IPS-20b (cell line): ENCODE data around the gene DOCK8.
A peak's percentile ranks its signal among the peaks of the same experiment; 100 is the strongest.

Experiments used
- H3K27ac ChIP-seq: one replicate; pipeline ENCODE4 v1.5.1; 2013; ENCODE audit warnings: low read length
- H3K27me3 ChIP-seq: 2 replicates; pipeline ENCODE4 v1.6.1; 2013; ENCODE audit warnings: mild to moderate bottlenecking, low read length, inconsistent platforms; ENCODE audit not compliant: insufficient read depth
- H3K36me3 ChIP-seq: 2 replicates; pipeline ENCODE4 v1.6.1; 2013; ENCODE audit warnings: low read depth, mild to moderate bottlenecking, inconsistent platforms, low read length, moderate library complexity; ENCODE audit not compliant: insufficient read depth
- H3K4me1 ChIP-seq: 2 replicates; pipeline ENCODE4 v1.6.1; 2013; ENCODE audit warnings: mild to moderate bottlenecking, control low read depth, inconsistent platforms, low read length, moderate library complexity; ENCODE audit not compliant: insufficient read depth
- H3K4me3 ChIP-seq: 2 replicates; pipeline ENCODE4 v1.5.1; 2013; ENCODE audit warnings: mild to moderate bottlenecking, low read length, inconsistent platforms
- H3K9ac ChIP-seq: 2 replicates; pipeline ENCODE4 v1.6.1; 2013; ENCODE audit warnings: low read depth, mild to moderate bottlenecking, inconsistent platforms, low read length, moderate library complexity
- H3K9me3 ChIP-seq: 2 replicates; pipeline ENCODE4 v1.6.1; 2013; ENCODE audit warnings: mild to moderate bottlenecking, low read depth, low read length, inconsistent platforms; ENCODE audit not compliant: insufficient read depth

The DOCK8 gene

GRCh38 chr9:303502-303901 is 88.8 kb downstream of the DOCK8 start:
- H3K9me3 ChIP-seq: no peaks in the 10 kb centered on the region
- H3K36me3 ChIP-seq: no peaks in the 10 kb centered on the region
- H3K4me1 ChIP-seq: peaks cover 7% of the 10 kb centered on the region; the same call in 1 of the 2 replicates
- H3K27me3 ChIP-seq: no peaks in the 10 kb centered on the region
- no peak overlapping the region for H3K9ac ChIP-seq
- no peak overlapping the region for H3K4me3 ChIP-seq
- no peak overlapping the region for H3K27ac ChIP-seq

DNA sequence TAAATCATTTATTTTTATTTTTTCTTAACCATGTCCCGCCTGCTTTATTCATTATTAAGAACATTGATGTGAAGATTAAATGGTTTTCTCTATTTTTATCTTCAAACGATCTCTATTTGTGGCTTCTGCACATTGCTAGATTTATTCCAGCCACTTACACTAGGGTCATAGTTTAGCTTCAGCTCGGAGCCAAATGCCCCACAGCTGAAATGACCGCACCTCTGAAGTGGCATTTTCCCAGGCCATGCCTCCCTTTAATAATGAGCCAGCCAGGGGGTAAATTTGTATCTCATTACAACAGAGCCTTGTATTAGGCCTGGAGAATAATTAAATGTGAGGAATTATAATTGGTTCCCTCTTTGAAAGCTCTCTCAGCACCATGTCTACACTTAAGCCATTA is 89.4 kb downstream of the DOCK8 start:
- Histone ChIP-seq H3K27me3 (no peaks in the 10 kb centered on the region), H3K9ac (no peak overlapping the region), H3K9me3 (no peaks in the 10 kb centered on the region), H3K36me3 (no peaks in the 10 kb centered on the region), H3K4me1 (peaks cover 7% of the 10 kb centered on the region; the same call in 1 of the 2 replicates), H3K27ac (no peak overlapping the region), H3K4me3 (no peak overlapping the region)

GRCh38 chr9:304519-305185 is 90.0 kb downstream of the DOCK8 start:
- Histone ChIP-seq H3K9ac (no peak overlapping the region), H3K27ac (no peak overlapping the region), H3K27me3 (no peaks in the 10 kb centered on the region), H3K9me3 (no peaks in the 10 kb centered on the region), H3K4me1 (peaks cover 7% of the 10 kb centered on the region; the same call in 1 of the 2 replicates), H3K4me3 (no peak overlapping the region), H3K36me3 (no peaks in the 10 kb centered on the region)

DNA sequence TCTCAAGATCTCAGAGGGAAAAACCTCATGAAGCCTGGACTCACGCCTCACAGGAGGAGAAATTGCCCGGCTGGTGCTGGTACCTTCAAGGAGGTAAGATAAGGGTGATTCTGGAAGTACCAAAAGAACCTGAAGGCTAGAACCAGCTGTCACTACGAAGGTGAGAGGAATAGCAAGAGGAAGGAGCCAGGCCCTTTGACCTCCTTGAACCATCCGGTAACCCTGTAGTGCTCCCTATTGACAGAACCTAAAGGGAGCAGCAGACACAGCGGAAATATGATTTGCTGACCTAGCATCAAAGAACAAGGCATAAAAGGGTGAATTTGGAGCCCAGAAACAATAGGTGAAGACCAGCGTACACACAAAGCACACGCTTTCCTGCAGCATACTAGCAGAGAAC is 92.2 kb downstream of the DOCK8 start:
- Histone ChIP-seq H3K36me3 (no peaks in the 10 kb centered on the region), H3K9ac (no peak overlapping the region), H3K27me3 (no peaks in the 10 kb centered on the region), H3K27ac (no peak overlapping the region), H3K9me3 (no peaks in the 10 kb centered on the region), H3K4me3 (no peak overlapping the region), H3K4me1 (peaks cover 7% of the 10 kb centered on the region; the same call in 1 of the 2 replicates)

DNA sequence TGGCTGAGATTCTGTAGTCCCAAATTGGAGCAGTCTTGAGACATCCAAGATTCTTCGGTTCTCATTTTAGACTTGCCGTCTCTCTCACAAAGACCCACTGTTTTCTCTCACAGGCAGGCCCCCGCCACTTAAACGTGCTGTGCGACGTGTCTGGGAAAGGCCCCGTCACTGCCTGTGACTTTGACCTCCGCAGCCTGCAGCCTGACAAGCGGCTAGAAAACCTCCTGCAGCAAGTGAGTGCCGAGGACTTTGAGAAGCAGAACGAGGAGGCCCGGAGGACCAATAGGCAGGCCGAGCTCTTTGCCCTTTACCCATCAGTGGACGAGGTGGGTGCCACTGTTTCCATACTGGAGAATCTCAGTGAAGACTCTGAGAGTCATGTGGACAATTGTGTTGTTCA is 97.2 kb downstream of the DOCK8 start:
- Histone ChIP-seq H3K4me1 (peaks cover 3% of the 10 kb centered on the region; the same call in 1 of the 2 replicates), H3K36me3 (no peaks in the 10 kb centered on the region), H3K27ac (no peak overlapping the region)

DNA sequence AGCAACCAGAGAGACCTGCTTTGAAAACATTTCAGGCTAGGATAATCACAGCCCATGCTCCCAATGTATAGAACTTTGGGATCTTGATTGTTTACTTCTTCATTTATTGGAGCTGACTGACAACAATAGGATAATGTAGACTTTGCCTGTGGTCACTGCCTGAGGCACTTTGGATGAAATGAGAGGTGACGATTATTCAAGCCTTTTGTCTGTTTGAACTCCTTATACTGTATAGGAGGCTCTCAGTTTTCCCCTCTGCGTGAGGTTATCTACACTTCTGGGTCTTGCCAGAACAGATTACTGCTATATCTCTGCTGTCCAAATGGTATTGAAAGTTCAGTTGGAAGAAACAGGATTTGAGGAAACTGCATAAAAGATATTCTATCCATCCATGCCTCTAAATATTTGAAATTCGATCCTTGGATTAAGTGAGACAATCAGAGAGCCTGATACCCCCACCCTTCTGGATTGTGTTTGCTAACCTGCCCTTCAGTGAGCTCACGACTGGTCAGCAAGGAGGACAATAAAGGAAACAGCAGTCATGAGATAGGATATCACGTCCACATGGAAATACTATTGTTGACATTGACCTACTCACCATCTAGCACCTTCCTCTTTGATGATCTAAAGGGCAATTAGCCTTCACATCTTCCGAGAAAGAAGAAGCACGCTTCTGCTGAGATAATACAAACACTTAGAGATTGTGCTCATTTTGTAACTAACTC is 98.1 kb downstream of the DOCK8 start:
- no peaks in the 10 kb centered on the region for H3K27me3 ChIP-seq
- H3K9me3 ChIP-seq: no peaks in the 10 kb centered on the region
- no peak overlapping the region for H3K27ac ChIP-seq
- peaks cover 3% of the 10 kb centered on the region; the same call in 1 of the 2 replicates for H3K4me1 ChIP-seq
- no peak overlapping the region for H3K9ac ChIP-seq
- H3K36me3 ChIP-seq: no peaks in the 10 kb centered on the region
- no peak overlapping the region for H3K4me3 ChIP-seq

More for the DNA sequence above, 97.2 kb downstream of the DOCK8 start:
- Histone ChIP-seq H3K9me3 (no peaks in the 10 kb centered on the region), H3K27me3 (no peaks in the 10 kb centered on the region), H3K4me3 (no peak overlapping the region), H3K9ac (no peak overlapping the region)

- Histone ChIP-seq H3K27ac (no peak overlapping the region), H3K9me3 (no peaks in the 10 kb centered on the region), H3K4me3 (no peak overlapping the region), H3K9ac (no peak overlapping the region), H3K27me3 (no peaks in the 10 kb centered on the region), H3K36me3 (no peaks in the 10 kb centered on the region), H3K4me1 (peaks cover 7% of the 10 kb centered on the region; the same call in 1 of the 2 replicates)
Measured at GRCh38 chr9:316382-316965, 101.8 kb downstream of the DOCK8 start.

DNA sequence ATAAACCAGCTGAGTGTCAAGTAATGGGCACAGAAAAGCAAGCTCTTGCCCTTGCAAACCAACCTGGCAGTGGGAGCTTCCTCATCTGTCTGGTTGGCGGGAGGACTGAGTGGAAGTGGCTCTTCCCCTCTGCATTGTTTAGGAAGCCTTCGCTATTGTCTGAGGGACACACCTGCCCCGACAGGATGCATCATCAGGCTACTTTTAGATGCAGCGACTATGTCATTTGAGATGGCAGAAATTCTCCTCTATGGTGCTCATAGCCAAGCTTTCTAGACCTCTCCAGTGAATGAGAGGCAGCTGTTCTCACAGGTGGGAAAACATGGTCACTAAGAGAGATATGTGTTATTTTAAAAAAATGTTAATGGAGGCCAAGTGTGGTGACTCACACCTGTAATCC is 104.0 kb downstream of the DOCK8 start:
- Histone ChIP-seq H3K4me1 (peaks cover 5% of the 10 kb centered on the region; the same call in 1 of the 2 replicates), H3K9ac (no peak overlapping the region), H3K9me3 (no peaks in the 10 kb centered on the region), H3K36me3 (no peaks in the 10 kb centered on the region), H3K27me3 (no peaks in the 10 kb centered on the region), H3K4me3 (no peak overlapping the region), H3K27ac (no peak overlapping the region)

- no peaks in the 10 kb centered on the region for H3K36me3 ChIP-seq
- H3K4me3 ChIP-seq: no peak overlapping the region
- no peaks in the 10 kb centered on the region for H3K9me3 ChIP-seq
- H3K27me3 ChIP-seq: no peaks in the 10 kb centered on the region
- peaks cover 8% of the 10 kb centered on the region; the same call in 1 of the 2 replicates for H3K4me1 ChIP-seq
- no peak overlapping the region for H3K9ac ChIP-seq
- no peak overlapping the region for H3K27ac ChIP-seq
Measured at GRCh38 chr9:324971-325370, 110.3 kb downstream of the DOCK8 start.

DNA sequence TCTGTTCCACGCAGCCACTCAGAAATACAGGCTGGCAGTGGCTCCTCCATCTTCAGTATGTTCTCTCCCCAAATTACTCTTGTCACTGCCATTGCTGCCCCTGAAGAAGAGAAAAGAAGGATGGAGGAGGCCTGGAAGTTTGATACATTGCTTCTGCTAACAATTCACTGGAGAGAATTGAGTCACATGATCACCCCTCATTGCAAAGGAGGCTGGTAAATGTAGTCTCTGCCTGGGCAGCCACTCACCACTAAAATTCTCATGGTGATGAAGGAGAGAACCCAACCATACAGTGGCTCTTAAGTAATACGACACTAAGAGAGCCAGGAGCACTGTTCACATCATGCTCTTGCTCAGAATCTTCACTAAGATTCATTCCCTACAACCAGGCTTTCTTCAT is 112.0 kb downstream of the DOCK8 start:
- Histone ChIP-seq H3K4me1 (peaks cover 23% of the 10 kb centered on the region), H3K36me3 (no peaks in the 10 kb centered on the region), H3K27ac (no peak overlapping the region), H3K27me3 (no peaks in the 10 kb centered on the region), H3K9ac (peak overlapping the region; percentile 42; the same call in 1 of the 2 replicates), H3K4me3 (peak overlapping the region; percentile 49; the same call in 1 of the 2 replicates), H3K9me3 (no peaks in the 10 kb centered on the region)

DNA sequence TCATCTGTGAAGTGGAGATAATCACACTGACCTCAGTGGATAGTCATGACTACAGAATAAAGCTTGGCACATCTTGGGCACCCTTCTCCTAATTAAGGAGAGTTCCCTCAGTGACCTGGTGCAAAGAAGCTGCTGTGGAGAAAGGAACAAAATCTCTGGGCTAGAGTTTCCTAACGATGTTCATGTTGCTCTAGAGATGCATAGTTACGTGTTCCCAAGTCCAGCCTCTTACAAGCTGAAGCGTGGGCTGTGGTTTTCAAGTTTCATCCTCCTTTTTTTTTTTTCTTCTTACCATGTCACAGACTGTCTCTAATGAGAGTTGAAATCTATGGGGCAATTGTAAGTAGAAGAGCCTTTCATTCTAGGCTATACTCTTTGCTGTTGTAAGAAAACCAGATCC is 113.8 kb downstream of the DOCK8 start:
- H3K27me3 ChIP-seq: no peaks in the 10 kb centered on the region
- no peak overlapping the region for H3K9ac ChIP-seq
- no peaks in the 10 kb centered on the region for H3K36me3 ChIP-seq
- H3K9me3 ChIP-seq: no peaks in the 10 kb centered on the region
- peaks cover 26% of the 10 kb centered on the region for H3K4me1 ChIP-seq
- H3K4me3 ChIP-seq: no peak overlapping the region
- H3K27ac ChIP-seq: no peak overlapping the region

DNA sequence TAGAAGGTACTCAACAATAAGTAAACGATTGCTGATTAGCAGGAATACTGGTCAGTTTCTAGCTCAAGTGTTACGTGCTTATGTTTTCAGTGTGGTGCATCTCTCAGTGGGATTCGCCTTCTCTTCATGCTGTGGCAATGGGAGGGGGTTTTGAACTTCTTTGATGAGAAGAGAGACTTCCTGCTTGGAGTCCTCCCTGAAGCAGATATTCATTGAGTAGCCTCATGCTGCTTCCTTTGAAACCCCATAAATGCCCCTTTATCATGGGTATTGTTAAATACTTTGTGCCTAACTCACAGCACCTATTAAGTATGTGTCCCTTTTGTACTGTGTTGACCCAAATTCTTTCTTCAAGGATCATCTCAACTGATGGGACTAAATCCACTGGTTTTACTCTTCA is 116.5 kb downstream of the DOCK8 start:
- no peak overlapping the region for H3K27ac ChIP-seq
- H3K9ac ChIP-seq: no peak overlapping the region
- peak overlapping the region; percentile 28 for H3K4me3 ChIP-seq
- no peaks in the 10 kb centered on the region for H3K27me3 ChIP-seq
- H3K9me3 ChIP-seq: no peaks in the 10 kb centered on the region
- H3K36me3 ChIP-seq: no peaks in the 10 kb centered on the region
- peaks cover 26% of the 10 kb centered on the region for H3K4me1 ChIP-seq
